Upper lobe of left lung (tissue), 6 donors: Measurements from ENCODE around the gene SLC9C2. TPM values are rescaled to one million over a fixed set of nuclear protein-coding genes. Genes with fewer than 3 reads are reported as not detected.
"Not testable (repeated sequence)": the region's sequence is repeated elsewhere in the genome, so short reads cannot be mapped to it uniquely, and the experiment has no call there.

Source experiments
- ATAC-seq, 2 donors: fragments of 200-7000 bp; cut with Tn5 transposase; one replicate each; pipeline ENCODE4 v1.9.1; 2022; ENCODE audit warnings: mild to moderate bottlenecking in 2 of 2, moderate library complexity in 2 of 2; ENCODE audit not compliant: low FRiP score in 2 of 2
- DNase-seq, 2 donors: peaks; one replicate each; pipeline ENCODE4 v3.0.0-alpha.2; 2019 to 2020
- H3K27ac ChIP-seq, 4 donors: fragments of 200-600 bp; sonication (generic); one replicate each; pipeline ENCODE4 v1.5.1; 2016 to 2019
- H3K27me3 ChIP-seq, 4 donors: fragments of 200-600 bp; sonication (generic); one replicate each; pipeline ENCODE4 v1.5.1; 2017 to 2019
- H3K36me3 ChIP-seq, 4 donors: fragments of 200-600 bp; sonication (generic); one replicate each; pipeline ENCODE4 v1.5.1; 2016 to 2019
- H3K4me1 ChIP-seq, 4 donors: fragments of 200-600 bp; sonication (generic); one replicate each; pipeline ENCODE4 v1.5.1; 2018 to 2019
- H3K4me3 ChIP-seq, 4 donors: fragments of 200-600 bp; sonication (generic); one replicate each; pipeline ENCODE4 v1.5.1; 2017 to 2019; ENCODE audit warnings: mild to moderate bottlenecking in 2 of 4, moderate library complexity in 1 of 4
- H3K9me3 ChIP-seq, 4 donors: fragments of 200-600 bp; sonication (generic); one replicate each; pipeline ENCODE4 v1.5.1; 2018 to 2019
- EP300 ChIP-seq, 4 donors: sonication (generic); formaldehyde crosslinking; IDR thresholded peaks; one replicate each; pipeline ENCODE4 v1.5.1; 2017; ENCODE audit warnings: antibody characterized with exemption in 4 of 4, control low read depth in 2 of 4
- POLR2A ChIP-seq, 4 donors: fragments of 450-650 bp; IDR thresholded peaks; one replicate each; pipeline ENCODE4 v1.5.1; 2016 to 2017; ENCODE audit warnings: antibody characterized with exemption in 4 of 4, mild to moderate bottlenecking in 2 of 4
- POLR2AphosphoS5 ChIP-seq, 2 donors: sonication (generic); formaldehyde crosslinking; IDR thresholded peaks; one replicate each; pipeline ENCODE4 v1.5.1; 2017; ENCODE audit warnings: antibody characterized with exemption in 2 of 2
- WGBS, 2 donors: methylation state at CpG; one replicate each; pipeline ENCODE4 v1.1.5; 2017 to 2018; 5-methylcytosine and 5-hydroxymethylcytosine counted together
- total RNA-seq, 6 donors: library from RNA; depleted of rRNA in 4 of 6; stranded (reverse); fragments of >200 nt in 4 of 6; gene quantifications; one replicate each; pipeline versions ENCODE4 v1.1.0 to v1.2.1, GENCODE V29; 2016 to 2021
- TF ChIP-seq, protein P1 (sequence below), 6 experiments: fragments of 450-650 bp in 4 of 6; fragments of 200-600 bp in 2 of 6; sonication (generic) in 2 of 6; IDR thresholded peaks; one replicate each; pipeline ENCODE4 v1.5.1; 2016 to 2019; ENCODE audit warnings: antibody characterized with exemption in 6 of 6
- donor health status: DM: no; HTN: no; CAD: no; lungs with moderate emphysema.
- donor health status: DM: no; HTN: yes; CAD: no; lungs with severe emphysema.

SLC9C2 gene
- total RNA-seq, 6 donors from 2014 or later = 0.15 to 1.5 (median 0.76) TPM; not detected in 2

DNA sequence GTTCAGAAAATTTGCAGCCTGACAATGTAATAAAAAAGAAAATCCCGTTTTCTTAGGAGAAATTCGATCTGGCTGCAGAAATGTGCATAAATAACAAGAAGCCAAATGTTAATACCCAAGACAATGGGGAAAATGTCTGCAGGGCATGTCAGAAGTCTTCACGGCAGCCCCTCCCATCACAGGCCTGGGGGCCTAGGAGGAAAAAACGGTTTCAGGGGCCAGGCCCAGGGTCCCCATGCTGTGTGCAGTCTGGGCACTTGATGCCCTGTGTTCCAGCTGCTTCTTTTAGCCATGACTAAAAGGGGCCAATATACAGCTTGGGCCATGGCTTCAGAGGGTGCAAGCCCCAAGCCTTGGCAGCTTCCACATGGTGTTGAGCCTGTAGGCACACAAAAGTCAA, 132.3 kb downstream of the SLC9C2 start:
- Histone ChIP-seq H3K4me3 (no peak overlapping the region), H3K27me3 (no peaks in the 10 kb centered on the region), H3K36me3 (no peaks in the 10 kb centered on the region), H3K9me3 (peaks cover 0 to 11% (median 6%) of the 10 kb centered on the region in 4 donors), H3K4me1 (peaks cover 5 to 24% (median 16%) of the 10 kb centered on the region in 4 donors), H3K27ac (no peak overlapping the region)
- WGBS, 2 donors = 96 to 98% methylated on average over 4 of the region's 4 CpGs
- TF ChIP-seq EP300 (IDR thresholded peaks at IDR 0.05) = no peak
- no peak for ATAC-seq
- DNase-seq = no peak

DNA sequence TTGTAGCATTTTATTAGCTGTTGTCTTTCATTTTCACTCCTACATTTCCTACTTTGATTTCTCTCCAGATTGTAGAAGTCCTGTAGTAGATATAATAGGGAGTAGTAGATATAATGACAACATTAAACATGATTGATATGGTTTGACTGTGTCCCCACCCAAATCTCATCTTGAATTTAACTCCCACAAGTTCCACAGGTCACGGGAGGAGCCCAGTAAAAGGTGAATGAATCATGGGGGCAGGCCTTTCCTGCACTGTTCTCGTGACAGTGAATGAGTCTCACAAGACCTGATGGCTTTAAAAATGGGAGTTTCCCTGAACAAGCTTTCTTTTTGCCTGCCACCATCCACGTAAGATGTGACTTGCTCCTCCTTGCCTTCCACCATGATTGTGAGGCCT, 133.2 kb downstream of the SLC9C2 start:
- Histone ChIP-seq H3K27ac (no peak overlapping the region), H3K4me3 (no peak overlapping the region), H3K4me1 (peaks cover 0 to 15% (median 8%) of the 10 kb centered on the region in 4 donors), H3K9me3 (peaks cover 0 to 11% (median 6%) of the 10 kb centered on the region in 4 donors), H3K27me3 (no peaks in the 10 kb centered on the region), H3K36me3 (no peaks in the 10 kb centered on the region)
- 95 to 96% methylated on average over 3 of the region's 3 CpGs for WGBS, 2 donors
- ATAC-seq = no peak
- TF ChIP-seq, protein P1, sequence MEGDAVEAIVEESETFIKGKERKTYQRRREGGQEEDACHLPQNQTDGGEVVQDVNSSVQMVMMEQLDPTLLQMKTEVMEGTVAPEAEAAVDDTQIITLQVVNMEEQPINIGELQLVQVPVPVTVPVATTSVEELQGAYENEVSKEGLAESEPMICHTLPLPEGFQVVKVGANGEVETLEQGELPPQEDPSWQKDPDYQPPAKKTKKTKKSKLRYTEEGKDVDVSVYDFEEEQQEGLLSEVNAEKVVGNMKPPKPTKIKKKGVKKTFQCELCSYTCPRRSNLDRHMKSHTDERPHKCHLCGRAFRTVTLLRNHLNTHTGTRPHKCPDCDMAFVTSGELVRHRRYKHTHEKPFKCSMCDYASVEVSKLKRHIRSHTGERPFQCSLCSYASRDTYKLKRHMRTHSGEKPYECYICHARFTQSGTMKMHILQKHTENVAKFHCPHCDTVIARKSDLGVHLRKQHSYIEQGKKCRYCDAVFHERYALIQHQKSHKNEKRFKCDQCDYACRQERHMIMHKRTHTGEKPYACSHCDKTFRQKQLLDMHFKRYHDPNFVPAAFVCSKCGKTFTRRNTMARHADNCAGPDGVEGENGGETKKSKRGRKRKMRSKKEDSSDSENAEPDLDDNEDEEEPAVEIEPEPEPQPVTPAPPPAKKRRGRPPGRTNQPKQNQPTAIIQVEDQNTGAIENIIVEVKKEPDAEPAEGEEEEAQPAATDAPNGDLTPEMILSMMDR (IDR thresholded peaks at IDR 0.05) = no peak
- TF ChIP-seq POLR2A (IDR thresholded peaks at IDR 0.05) (no peak), POLR2AphosphoS5 (IDR thresholded peaks at IDR 0.05) (no peak), EP300 (IDR thresholded peaks at IDR 0.05) (no peak)
- DNase-seq = no peak

DNA sequence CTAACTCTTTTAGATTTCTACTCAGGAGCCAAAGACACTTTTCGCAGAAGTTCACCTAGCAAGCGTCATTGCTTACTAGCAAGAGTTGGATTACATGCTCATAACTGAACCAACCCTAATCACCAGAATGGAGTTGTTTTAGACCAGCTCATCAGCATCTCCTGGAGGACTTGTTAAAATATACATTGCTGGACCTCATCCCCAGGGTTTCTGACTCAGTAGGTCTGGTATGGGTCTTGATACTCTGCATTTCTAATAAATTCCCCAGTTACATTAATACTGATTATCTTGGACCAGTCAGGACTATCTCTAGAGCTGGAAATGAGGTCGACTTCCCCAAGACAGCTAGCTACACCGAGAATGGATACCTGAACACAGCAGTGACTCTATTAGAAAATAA, 135.4 kb downstream of the SLC9C2 start:
- Histone ChIP-seq H3K4me3 (no peak overlapping the region), H3K36me3 (no peaks in the 10 kb centered on the region), H3K27ac (no peak overlapping the region), H3K4me1 (no peaks in the 10 kb centered on the region), H3K27me3 (no peaks in the 10 kb centered on the region), H3K9me3 (peaks cover 0 to 11% (median 6%) of the 10 kb centered on the region in 4 donors)
- TF ChIP-seq EP300 (IDR thresholded peaks at IDR 0.05) (no peak), POLR2A (IDR thresholded peaks at IDR 0.05) (no peak), POLR2AphosphoS5 (IDR thresholded peaks at IDR 0.05) (no peak)
- TF ChIP-seq, protein P1 (IDR thresholded peaks at IDR 0.05) = no peak
- ATAC-seq = no peak
- no peak for DNase-seq
- 90 to 93% methylated on average over 4 of the region's 4 CpGs for WGBS, 2 donors

DNA sequence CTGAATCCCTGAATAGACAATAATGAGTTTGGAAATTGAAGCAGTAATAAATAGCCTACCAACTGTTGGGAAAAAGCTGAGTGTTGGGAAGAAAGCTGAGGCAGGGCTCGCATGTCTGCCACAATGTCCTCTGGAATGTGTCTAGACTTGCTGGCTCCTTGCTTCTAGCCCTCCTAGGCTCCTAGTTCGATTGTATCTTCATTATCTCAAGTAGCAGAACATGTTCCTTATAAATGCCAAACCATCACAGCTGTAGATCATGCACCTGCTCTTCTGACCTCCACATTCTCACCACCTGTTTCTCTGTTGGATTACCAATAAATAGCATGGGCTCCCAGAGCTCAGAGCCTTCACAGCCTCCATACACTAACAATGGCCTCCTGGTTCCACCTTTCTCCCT, 138.7 kb downstream of the SLC9C2 start:
- WGBS, 2 donors = 88 to 90% methylated on average over 2 of the region's 2 CpGs
- not testable (repeated sequence) for H3K4me3 ChIP-seq, H3K9me3 ChIP-seq, DNase-seq, ATAC-seq, H3K27me3 ChIP-seq, H3K27ac ChIP-seq, H3K4me1 ChIP-seq
- peaks cover 0 to 25% (median 14%) of the 10 kb centered on the region in 4 donors for H3K36me3 ChIP-seq

DNA sequence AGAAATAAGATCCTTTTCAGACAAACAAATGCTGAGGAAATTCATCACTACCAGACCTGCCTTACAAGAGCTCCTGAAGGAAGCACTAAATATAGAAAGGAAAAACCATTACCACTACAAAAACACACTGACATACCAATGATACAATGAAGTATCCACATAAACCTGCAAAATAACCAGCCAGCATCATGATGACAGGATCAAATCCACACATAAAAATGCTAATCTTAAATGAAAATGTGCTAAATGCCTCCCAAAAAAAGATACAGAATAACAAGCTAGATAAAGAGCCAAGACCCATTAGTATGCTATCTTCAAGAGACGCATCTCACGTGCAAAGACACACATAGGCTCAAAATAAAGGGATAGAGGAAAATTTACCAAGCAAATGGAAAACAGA, 140.2 kb downstream of the SLC9C2 start:
- not testable (repeated sequence) for ATAC-seq, H3K4me1 ChIP-seq, H3K27me3 ChIP-seq, H3K27ac ChIP-seq, H3K4me3 ChIP-seq, H3K9me3 ChIP-seq, DNase-seq
- H3K36me3 ChIP-seq = peaks cover 0 to 25% (median 14%) of the 10 kb centered on the region in 4 donors
- WGBS, 2 donors = 97% methylated on average over 2 of the region's 2 CpGs

DNA sequence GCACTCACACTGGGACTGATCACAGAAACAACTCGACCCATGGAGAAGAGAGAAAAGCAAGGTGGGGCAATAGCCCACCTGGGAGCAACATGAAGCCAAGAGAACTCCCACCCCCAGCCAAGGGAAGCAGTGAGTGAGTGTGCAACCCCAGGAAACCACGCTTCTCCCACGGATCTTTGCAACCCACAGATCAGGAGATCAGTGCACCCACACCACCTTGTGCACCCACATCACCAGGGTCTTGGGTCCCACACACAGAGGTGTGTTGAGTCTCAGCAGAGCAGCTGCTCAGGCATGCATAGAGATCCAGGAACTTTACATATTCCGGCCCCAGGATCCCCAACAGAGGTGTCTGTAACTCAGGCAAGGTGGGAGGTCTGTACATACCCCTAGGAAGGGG, 143.0 kb downstream of the SLC9C2 start:
- H3K4me1 ChIP-seq = no peaks in the 10 kb centered on the region
- DNase-seq = no peak
- no peak for ATAC-seq
- TF ChIP-seq POLR2A (IDR thresholded peaks at IDR 0.05) = no peak
- TF ChIP-seq POLR2AphosphoS5 (IDR thresholded peaks at IDR 0.05) = no peak
- TF ChIP-seq EP300 (IDR thresholded peaks at IDR 0.05) = no peak
- TF ChIP-seq, protein P1 (IDR thresholded peaks at IDR 0.05) = no peak
- no peaks in the 10 kb centered on the region for H3K9me3 ChIP-seq
- H3K36me3 ChIP-seq = peaks cover 0 to 25% (median 14%) of the 10 kb centered on the region in 4 donors
- H3K27ac ChIP-seq = no peak overlapping the region
- no peak overlapping the region for H3K4me3 ChIP-seq
- 64 to 78% methylated on average over 3 to 4 of the region's 4 CpGs for WGBS, 2 donors
- H3K27me3 ChIP-seq = no peaks in the 10 kb centered on the region
